DOHH2 (cell line): Measurements from ENCODE around the gene FUT8.

Experiments
- H3F3A ChIP-seq: fragments of 200-600 bp; sonication (generic), shearing (Covaris generic); 2 replicates; pipeline ENCODE4 v1.6.0; 2016; ENCODE audit warnings: antibody characterized with exemption, mild to moderate bottlenecking; ENCODE audit not compliant: control insufficient read depth, insufficient read depth
- H3K27ac ChIP-seq: fragments of 200-600 bp; sonication (generic); 2 replicates; pipeline ENCODE4 v1.5.1; 2014; ENCODE audit warnings: low read depth, mild to moderate bottlenecking, low read length, moderate library complexity
- H3K27me3 ChIP-seq: fragments of 200-600 bp; sonication (generic); 2 replicates; pipeline ENCODE4 v1.6.1; 2014; ENCODE audit warnings: mild to moderate bottlenecking, low read length, mixed read lengths; ENCODE audit not compliant: control insufficient read depth
- H3K36me3 ChIP-seq: fragments of 200-600 bp; sonication (generic); 2 replicates; pipeline ENCODE4 v1.6.1; 2014; ENCODE audit warnings: mild to moderate bottlenecking, low read length, moderate library complexity, mixed read lengths; ENCODE audit not compliant: control insufficient read depth
- H3K4me1 ChIP-seq: fragments of 200-600 bp; sonication (generic); 2 replicates; pipeline ENCODE4 v1.6.1; 2014; ENCODE audit warnings: mild to moderate bottlenecking, low read length, mixed read lengths; ENCODE audit not compliant: control insufficient read depth
- H3K4me2 ChIP-seq: fragments of 200-600 bp; sonication (generic); 2 replicates; pipeline ENCODE4 v1.6.0; 2014; ENCODE audit warnings: mild to moderate bottlenecking, low read length, moderate library complexity
- H3K4me3 ChIP-seq: fragments of 200-600 bp; sonication (generic); 2 replicates; pipeline ENCODE4 v1.5.1; 2014; ENCODE audit warnings: mild to moderate bottlenecking, low read length, mixed read lengths
- H3K79me2 ChIP-seq: fragments of 200-600 bp; sonication (generic); 2 replicates; pipeline ENCODE4 v1.6.1; 2014; ENCODE audit warnings: mild to moderate bottlenecking, low read length, mixed read lengths; ENCODE audit not compliant: control insufficient read depth
- H3K9me2 ChIP-seq: fragments of 200-600 bp; sonication (generic); replicated peaks from 2 replicates; pipeline ENCODE4 v1.6.1; 2014; ENCODE audit warnings: mild to moderate bottlenecking, low read length, mixed read lengths; ENCODE audit not compliant: control insufficient read depth
- H3K9me3 ChIP-seq: fragments of 200-600 bp; sonication (generic); 2 replicates; pipeline ENCODE4 v1.6.1; 2014; ENCODE audit warnings: antibody characterized with exemption, low read length, mixed read lengths; ENCODE audit not compliant: control insufficient read depth, insufficient read depth
- H4K20me1 ChIP-seq: fragments of 200-600 bp; sonication (generic); 2 replicates; pipeline ENCODE4 v1.6.0; 2014; ENCODE audit warnings: low read depth, mild to moderate bottlenecking, antibody characterized with exemption, low read length, moderate library complexity; ENCODE audit not compliant: control insufficient read depth, insufficient read depth
- CTCF ChIP-seq: fragments of 200-600 bp; sonication (generic); IDR thresholded peaks from one replicate; pipeline ENCODE4 v1.5.1; 2014; ENCODE audit warnings: antibody characterized with exemption, mild to moderate bottlenecking, low read depth, low read length; ENCODE audit not compliant: poor library complexity, severe bottlenecking
- EZH2phosphoT487 ChIP-seq: fragments of 200-600 bp; sonication (generic); IDR thresholded peaks from 2 replicates; pipeline ENCODE4 v1.6.1; 2017; ENCODE audit warnings: borderline replicate concordance, mild to moderate bottlenecking, antibody characterized with exemption, low read length, moderate library complexity, mixed read lengths

FUT8 gene

GRCh38 chr14:65469903-65470302 is 57.4 kb downstream of the FUT8 start:
- H3K4me1 ChIP-seq: peaks cover 9% of the 10 kb centered on the region; the same call in 1 of the 2 replicates
- H3K36me3 ChIP-seq: peaks cover 19% of the 10 kb centered on the region
- no peaks in the 10 kb centered on the region for H3K27me3 ChIP-seq
- no peaks in the 10 kb centered on the region for H3K9me3 ChIP-seq
- H3K4me2 ChIP-seq: no peak overlapping the region
- H3K27ac ChIP-seq: no peak overlapping the region
- TF ChIP-seq CTCF (no peak), EZH2phosphoT487 (no peak)
- no peak overlapping the region for H3K4me3 ChIP-seq
- H3K79me2 ChIP-seq: peaks cover 89% of the 10 kb centered on the region
- H3F3A ChIP-seq: no peaks in the 10 kb centered on the region
- 0 out of 2 replicates have a peak, but pooled peaks cover 3% of the 10 kb centered on the region for H4K20me1 ChIP-seq
- H3K9me2 ChIP-seq: no peaks in the 10 kb centered on the region

- H3K36me3 ChIP-seq: peaks cover 19% of the 10 kb centered on the region
- H3K9me2 ChIP-seq: no peaks in the 10 kb centered on the region
- H3K4me1 ChIP-seq: peaks cover 9% of the 10 kb centered on the region; the same call in 1 of the 2 replicates
- H3K27me3 ChIP-seq: no peaks in the 10 kb centered on the region
- peaks cover 88% of the 10 kb centered on the region for H3K79me2 ChIP-seq
- H4K20me1 ChIP-seq: 0 out of 2 replicates have a peak, but pooled peaks cover 3% of the 10 kb centered on the region
- TF ChIP-seq EZH2phosphoT487: no peak
- no peak for TF ChIP-seq CTCF
- H3K9me3 ChIP-seq: no peaks in the 10 kb centered on the region
- no peak overlapping the region for H3K4me3 ChIP-seq
- H3F3A ChIP-seq: no peaks in the 10 kb centered on the region
- no peak overlapping the region for H3K27ac ChIP-seq
- no peak overlapping the region for H3K4me2 ChIP-seq
Measured at GRCh38 chr14:65470404-65470880, 57.9 kb downstream of the FUT8 start.

- H4K20me1 ChIP-seq: 0 out of 2 replicates have a peak, but pooled peaks cover 3% of the 10 kb centered on the region
- H3K27me3 ChIP-seq: no peaks in the 10 kb centered on the region
- H3K4me2 ChIP-seq: no peak overlapping the region
- H3F3A ChIP-seq: no peaks in the 10 kb centered on the region
- no peak overlapping the region for H3K4me3 ChIP-seq
- H3K4me1 ChIP-seq: peaks cover 9% of the 10 kb centered on the region; the same call in 1 of the 2 replicates
- no peak overlapping the region for H3K27ac ChIP-seq
- H3K36me3 ChIP-seq: peaks cover 17% of the 10 kb centered on the region
- TF ChIP-seq CTCF (no peak), EZH2phosphoT487 (no peak)
- no peaks in the 10 kb centered on the region for H3K9me2 ChIP-seq
- peaks cover 89% of the 10 kb centered on the region for H3K79me2 ChIP-seq
- H3K9me3 ChIP-seq: no peaks in the 10 kb centered on the region
Measured at GRCh38 chr14:65471038-65471878, 58.7 kb downstream of the FUT8 start.
